HG03159 (cell line): ENCODE results near the gene KIRREL3.

ENCODE experiments used
- ATAC-seq: cut with Tn5 transposase; IDR thresholded peaks from one replicate; pipeline ENCODE4 v1.9.1; 2021; ENCODE audit warnings: mild to moderate bottlenecking, moderate library complexity; ENCODE audit not compliant: unreplicated experiment

Gene KIRREL3

DNA sequence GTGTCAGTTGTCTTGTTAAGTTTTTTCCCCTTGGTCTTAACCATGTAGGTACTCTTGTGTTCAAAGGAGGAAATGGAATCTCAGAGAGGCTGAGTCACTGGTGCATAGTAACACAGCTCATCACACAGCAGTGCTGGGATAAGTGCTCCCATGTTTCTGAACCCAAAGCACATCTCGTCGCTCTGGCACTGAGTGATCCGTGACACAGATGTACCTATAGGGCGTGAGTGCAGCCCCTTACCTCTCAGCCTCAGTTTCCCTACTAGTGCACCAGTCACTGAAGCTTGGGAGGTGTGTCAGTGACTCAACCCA is 411.1 kb downstream of the KIRREL3 start:
- no peak for ATAC-seq

DNA sequence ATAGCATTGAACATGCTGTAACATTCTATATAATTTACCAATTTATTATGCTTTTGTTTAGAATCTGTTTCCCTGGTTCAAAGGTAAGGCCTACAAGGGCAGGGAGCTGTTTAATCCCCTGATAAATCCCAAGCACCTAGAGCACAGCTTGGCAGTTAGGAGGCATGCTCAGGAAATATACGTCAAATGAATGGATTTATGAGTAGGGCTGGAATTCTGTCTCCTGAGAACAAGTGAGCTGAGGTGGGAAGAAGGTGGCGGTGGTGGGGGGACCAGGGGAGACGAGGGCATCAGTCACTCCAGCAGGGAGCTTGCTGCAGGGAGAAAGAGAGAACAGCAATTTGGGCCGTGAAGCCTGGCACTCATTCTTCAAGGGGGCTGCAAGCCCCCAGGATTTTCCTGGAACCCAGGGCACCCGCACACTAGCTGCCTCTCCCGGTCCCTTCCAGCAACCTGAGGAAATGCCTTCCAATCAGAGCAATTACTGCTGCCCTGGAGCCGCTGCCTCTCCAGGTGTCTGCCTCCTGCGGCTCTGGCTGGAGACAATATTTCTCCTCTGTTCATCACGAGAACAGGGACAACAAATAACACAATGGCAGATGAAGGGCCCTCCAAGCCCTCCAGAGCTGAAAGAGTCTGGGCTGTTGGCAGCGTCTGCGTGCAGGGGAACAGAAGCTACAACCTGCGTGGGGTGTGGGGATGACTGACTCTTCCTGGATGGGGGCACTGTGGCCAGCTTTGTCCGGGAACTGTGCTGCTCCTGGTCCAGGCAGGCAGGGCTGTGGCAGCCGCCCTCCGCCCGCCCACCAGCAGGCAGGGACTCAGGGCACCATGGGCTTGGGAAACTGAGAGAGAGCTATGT is 411.7 kb downstream of the KIRREL3 start:
- ATAC-seq, result no peak

DNA sequence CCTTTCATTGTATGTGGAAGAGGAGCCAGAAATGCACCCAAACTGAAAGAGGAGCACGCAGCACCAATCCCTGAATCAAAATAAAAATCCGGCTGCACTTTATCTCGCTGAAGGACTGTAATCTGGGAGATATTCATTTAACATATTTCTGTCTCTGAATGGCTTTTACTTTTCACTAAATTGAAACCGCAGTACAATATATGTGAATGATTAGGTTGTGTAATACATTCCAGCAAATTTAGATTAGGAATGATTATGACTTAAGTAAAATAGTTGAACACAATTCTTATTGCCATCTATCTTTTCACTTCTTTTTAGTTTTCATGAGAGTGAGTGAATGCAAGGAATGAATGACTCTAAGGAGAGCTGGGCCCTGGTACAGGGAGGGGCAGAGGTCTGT is 413.0 kb downstream of the KIRREL3 start:
- ATAC-seq, result no peak

DNA sequence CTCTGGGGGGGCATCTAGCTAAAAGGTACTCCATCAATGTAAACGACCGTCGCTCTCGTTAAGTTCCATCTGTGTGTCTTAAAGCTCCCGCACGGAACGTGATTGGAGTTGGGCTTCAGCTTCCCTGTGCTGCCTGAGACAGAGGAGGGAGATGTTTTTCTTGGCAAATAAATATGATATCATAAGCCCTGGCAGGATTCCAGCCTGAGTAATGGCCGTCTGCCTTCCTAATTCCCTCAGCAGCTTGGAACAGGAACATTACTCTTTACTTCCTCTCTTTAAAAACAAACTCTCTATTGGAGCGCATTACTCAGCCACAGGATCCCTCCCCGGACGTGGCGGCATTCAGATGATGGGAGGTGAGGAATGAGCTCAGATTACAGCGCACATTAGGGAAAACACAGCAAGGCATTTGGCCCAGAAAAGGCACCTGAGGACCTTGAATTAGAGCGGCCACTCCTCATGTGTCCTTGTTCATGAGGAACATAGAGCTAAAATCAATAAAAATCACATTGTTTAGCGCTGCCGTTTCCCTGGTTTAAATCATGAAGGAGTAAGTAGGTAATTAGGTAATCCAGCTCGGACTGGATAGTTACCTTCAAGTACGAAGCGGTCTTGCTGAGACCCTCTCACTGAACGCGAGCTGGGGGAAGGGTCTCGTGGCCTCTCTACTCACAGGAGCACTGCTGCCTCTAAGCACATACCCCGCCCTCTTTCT is 414.6 kb downstream of the KIRREL3 start:
- no peak for ATAC-seq

DNA sequence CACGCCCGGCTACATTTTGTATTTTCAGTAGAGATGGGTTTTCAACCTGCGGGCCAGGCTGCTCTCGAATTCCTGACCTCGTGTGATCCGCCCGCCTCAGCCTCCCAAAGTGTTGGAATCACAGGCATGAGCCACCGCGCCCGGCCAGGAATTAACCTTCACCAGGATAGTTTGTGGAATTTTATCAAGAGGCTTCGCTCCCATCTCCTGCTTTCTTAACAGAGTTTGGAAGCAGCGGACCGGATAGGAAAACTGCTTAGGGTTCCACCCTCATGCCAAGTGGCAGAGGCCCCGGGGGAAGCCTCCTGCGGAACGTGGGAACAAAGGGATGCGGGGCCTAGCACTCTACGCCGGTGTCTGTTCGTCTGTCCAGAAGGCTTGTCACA is 415.2 kb downstream of the KIRREL3 start:
- no peak for ATAC-seq

DNA sequence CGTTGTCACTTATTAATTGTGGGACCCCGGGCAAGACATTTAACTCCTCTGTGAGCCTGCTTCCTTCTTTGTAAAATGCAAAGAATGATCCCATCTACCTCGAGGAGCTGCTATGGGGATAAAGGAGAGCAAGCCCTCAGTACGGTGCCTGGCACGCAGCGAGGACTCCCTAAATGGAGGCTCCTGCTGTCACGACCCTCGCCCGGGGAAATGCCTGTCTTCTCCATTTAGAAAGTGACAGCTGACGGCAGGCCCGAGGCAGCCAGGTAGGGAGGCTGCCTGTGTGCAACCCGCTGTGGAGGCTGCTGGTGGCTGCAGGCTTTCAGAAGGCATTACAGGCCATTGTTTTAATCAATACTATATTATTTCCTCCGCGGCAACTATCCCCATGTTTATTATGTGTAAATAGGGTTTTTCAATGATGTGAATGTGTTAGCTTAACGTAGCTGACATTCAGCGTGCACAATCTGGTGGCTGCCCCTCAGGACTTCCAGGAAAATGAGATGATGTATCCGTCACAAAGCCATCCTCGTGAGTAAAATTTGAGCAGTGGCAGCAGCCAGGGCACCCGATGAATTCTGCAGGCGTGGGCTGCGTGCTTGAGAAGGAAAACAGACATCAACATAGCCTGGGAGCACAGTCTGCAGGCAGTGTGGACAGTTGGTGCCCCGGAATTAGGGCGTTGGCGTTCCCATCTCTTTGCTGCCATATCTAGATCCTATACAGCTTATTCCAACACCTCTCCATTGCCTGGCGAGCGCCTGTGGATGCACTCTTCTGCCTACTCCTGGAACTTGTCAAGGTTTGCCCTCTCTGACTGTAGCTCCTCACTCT is 416.8 kb downstream of the KIRREL3 start:
- ATAC-seq, result no peak

DNA sequence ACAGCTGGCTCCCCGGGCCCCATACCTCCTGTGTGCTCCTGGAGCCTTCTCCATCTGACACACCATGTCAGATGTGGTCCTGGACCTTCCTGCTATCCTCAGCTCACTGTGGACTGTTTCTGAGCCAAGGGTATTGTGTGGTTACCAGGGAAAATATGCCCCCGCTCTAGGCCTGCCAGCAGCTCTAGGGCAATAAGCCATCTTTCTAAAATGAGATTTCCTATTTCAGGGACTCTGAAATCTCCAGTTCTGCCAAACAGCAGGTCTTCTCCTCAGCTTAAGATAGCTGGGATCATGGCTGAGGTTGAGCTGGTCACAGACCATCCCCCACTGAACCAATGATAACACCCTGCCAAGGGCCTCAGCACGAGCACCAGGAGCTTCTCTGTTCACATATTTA is 417.5 kb downstream of the KIRREL3 start:
- ATAC-seq, result no peak

DNA sequence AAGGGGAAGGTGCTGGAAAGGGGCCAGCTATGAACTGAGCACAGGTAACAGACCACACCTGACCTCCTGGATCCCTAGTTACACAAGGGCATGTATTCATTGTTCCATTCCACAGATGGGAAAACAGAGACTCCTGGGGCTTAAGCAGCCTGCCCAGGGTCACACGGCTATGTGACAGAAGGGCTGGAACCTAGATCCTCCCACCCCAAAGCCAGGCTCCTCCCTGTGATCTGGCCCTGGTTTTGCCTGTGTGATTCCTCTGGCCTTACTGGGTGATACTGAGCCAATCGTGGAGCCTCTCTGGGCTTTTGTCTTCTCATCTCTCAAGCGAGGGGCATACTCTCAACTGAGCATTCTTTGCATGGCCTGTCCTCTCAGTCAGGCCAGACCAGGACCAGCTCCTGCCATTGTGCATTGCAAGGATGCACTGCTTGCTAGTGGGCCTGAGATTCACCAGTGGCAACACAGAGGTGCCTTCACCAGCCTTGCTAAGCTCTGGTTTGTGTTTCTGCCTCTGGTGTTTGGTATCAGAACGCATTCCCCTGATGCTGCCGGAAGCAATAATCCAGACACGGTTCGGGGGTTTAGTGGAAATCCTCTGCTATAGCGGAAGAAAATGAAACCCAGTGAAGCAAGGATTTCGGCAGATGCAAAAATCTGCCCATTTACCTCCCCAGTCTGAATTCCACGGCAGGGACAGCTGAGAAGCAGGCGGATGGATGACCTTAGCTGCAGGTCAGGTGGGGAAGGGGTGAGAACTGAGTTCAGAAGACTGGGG is 418.5 kb downstream of the KIRREL3 start:
- no peak for ATAC-seq

DNA sequence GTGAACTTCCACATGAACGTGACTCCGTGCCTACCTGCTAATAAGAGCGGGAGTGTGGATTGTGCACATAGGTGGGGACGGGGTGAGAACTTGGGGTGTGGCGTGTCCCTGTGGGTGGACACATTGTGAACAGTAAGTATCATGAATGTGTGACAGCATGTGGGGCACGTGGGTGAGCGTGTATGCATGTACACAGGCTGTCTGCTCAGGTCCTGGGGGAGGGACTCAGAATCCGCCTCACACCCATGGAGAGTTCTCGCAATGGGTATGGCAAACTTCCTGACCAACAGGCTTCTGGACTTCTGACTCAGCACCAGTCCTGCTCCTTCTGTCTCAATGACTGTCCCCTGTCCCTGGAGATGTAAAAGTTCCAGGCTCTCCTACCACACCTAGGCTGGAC is 422.1 kb downstream of the KIRREL3 start:
- ATAC-seq, result no peak

DNA sequence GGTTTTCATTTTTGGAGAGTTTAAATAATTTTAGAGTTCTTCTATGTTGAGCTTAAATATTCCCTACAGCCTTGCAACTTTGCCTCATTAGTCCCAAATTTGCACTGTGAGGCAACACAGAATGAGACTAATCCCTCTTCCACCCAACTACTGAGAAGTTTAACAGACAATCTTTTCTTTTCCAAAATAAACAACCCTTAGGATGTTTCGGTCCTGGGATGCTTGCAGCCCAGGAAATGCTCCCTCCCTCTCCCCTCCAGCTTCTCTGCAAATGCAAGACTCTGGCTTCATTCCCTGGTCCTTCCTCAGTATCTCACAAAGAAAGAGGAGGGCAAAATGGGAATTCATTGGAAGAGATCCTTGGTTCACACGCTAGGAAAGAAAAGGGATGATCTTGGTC is 422.5 kb downstream of the KIRREL3 start:
- ATAC-seq, result no peak

DNA sequence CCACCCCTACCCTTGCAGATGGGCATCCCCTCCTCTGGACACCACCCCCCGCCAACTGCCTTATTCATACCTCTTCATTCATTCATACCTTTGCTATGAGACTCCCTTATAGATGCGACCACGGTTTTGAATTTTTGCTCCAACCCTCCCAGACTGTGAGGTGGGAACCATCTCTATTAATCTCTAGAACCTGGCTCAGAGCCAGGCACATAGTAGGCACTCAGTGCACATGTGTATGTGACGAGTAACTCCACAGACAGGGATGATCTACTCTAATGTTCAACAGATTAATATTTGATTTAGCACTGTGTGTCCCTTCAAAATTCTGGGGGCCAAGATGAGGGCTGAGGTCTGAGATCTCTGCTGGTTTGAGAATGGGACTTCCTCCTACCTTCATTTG is 424.7 kb downstream of the KIRREL3 start:
- ATAC-seq, result no peak

DNA sequence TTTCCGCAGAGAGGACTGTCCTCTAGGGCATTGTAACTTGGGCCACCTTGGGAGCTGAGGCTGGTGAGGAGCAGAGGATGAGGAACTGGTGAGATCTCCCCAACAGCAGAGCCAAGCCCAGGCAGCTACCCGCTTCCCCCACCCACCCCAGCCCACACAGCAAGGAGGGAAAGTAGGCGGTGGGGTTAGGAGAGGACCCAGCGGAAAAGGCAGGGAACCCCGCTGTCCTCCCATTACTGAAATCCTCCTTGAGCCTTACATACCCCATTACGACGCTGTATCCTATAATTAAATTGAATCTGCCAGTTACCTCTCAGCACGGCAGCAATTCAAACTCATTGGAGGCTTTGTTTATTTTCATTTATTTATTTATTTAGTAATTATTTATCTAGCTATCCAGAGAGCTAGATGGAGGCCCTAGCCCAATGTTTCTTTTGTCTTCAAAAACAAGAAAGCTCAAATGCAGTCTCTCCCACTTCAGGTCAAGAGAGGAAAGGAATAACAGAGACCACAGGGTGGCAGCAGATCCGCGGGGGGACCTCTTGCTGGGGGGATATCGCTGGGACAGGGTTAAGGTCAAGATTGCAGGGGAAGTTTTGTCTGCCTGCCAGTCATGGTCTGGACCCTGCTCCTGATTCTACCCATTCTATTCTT is 427.1 kb downstream of the KIRREL3 start:
- ATAC-seq, result no peak

DNA sequence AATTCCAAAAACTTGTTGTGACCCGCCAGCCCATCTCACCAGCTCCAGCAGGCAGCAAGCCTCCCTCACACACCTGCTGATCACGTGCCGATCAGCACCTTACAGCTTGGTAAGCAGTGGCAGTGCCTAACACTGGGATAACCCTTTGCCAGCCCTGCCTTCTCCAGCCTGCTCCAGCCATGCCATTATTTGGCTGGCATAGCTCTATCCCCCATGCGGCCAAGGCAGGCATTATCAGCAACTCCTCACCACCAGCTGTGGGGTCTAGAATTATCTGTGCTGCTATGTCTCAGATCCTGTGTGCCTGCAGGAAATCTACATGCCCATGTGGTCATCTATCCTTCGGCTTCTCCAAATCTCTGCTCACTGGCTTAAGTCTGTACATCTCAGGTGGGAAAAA is 430.1 kb downstream of the KIRREL3 start:
- no peak for ATAC-seq

DNA sequence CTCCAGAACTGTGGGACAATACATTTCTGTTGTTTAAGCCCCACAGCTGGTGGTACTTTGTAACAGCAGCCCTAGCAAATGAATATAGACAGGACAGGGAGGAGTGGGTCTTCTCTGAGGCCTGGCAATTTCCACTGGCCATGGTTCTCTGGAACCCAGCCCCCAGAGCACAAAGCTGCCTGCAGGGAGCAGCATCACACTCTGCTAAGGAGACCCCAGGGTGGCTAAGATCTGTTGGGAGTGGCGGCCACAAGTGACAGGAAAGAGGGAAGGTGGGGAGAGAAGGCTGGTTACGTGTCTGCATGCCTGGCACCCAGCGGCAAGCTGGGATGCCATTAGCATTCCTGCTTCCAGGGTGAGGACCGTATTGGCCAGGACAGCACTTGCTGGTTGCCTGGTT is 433.2 kb downstream of the KIRREL3 start:
- no peak for ATAC-seq

DNA sequence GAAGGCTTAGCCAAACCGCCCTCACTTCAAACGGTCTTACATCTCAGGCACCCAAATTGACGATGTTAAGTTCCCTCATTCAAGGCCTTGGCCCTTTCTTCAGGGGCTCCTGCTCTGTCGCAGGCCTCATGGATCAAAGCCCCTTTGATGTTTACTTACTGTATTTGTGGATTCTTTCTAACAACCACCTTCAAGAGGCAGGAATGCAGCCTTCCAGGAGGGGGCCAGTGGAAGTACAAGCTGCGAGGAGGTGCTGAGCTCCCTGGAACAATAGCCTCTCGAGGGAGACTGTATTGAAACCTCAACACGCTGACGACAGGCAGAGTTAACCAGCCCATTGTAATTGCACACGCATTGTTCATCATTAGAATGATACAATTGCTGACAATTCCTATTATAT is 436.0 kb downstream of the KIRREL3 start:
- ATAC-seq, result no peak

DNA sequence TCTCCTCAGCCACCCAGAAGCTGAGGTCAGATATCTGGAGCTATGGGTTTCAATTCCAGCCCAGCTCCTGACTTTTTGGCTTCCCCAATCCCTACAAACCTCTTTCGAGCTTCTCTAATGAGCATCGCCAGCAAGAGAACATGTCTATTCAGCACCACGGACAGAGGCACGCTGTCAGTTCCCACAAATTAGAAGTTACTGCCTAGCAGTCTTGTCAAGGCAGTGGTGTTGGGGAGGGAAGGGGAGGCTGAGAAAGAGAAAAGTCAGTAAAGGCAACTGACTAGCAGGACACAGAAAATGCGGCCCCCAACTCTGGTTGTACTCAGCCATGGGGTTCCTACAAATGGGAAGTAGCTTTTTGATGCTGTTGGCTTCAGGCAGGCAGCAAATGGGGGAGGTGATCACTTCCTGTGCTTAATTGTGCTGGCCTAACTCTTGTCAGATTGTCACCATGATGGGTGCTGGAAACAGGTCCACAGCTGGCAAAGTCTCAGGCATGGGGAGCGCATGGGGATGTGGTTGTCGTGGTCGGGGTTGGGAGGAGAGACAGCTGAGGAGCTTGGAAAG is 439.2 kb downstream of the KIRREL3 start:
- no peak for ATAC-seq

DNA sequence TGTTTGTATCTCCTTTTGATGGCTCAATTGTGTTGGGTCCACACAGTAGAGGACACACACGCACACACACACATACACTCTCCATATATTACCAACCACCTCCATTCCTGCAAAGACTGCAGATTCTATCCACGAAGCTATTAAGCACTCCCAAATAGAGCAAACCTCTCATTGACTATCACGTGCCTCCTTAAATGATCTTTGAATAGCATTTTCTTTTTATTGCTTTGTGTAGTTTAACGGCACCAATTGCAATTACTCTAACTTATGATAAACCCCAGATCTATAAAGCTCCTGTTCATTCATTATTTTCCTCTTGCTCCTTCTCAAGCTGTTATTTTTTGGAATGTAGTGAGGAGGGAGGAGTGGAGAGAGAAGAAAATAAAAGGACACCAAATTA is 440.3 kb downstream of the KIRREL3 start:
- no peak for ATAC-seq

DNA sequence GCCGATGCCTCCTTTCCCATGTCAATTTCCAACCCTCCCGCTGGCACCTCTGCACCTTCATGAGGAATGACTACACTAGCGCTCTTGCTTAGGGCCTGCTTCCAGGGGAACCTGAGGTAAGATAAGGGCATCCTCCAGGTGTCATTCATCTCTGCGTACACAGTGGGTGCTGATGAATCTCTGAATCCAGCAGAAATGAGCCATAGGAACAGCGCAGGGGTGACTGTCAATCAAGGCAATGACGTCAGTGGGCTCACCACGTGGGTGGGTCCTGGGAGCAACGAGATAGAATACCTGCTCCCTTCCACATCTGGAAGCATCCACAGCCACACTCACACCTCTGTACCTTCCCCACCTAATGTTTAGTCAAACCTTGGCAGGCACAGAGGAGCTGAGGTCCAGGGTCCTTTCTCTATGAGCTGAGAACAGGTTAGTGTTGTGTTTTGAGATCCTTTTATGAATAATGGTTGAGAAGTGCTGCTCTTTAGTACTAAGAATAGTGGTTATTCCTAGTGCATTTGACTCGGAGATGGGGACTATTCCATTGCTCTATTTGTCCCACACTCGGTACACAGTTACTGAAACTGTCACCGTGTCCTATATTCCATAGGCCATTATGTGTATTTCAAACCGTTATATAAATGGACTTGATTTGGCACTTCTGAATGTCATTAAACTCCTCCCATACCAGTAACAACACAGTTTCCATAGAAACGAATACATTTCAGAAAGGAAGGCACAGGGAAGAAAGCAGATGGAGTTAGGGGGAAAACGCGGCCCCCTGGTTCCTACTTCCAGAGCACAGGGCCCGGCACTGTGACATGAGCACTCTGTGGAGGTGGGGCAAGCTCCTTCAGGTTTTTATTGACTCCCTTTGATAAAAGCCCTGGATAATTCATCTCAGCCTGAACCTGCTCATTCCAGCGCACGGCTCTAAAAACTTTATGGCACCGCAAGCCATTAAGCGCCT is 451.7 kb downstream of the KIRREL3 start:
- no peak for ATAC-seq

DNA sequence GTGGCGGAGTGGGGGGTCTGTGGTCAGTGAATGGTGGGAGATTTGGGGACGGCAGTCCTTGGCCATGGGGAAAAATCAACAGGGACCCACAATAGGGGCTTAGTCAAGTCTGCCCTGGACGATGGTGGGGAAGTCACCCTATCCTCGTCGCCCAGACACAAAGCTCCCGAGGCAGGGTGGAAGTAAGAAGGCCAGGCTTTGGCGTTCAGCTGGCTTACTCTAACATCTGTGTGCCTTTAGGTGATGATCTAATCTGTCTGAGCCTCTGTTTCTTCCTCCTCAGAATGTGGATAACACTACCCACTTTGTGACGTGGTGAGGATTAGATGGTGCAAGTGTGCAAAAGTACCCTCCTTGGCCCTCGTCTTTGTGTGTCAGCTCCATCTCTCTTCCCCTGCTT is 452.9 kb downstream of the KIRREL3 start:
- ATAC-seq, result no peak
